ENCODE results near the gene FAM117B. TPM values are rescaled to one million over a fixed set of nuclear protein-coding genes. Genes with fewer than 3 reads are reported as not detected.
A peak's percentile ranks its signal among the peaks of the same experiment; 100 is the strongest.

FAM117B gene
- total RNA-seq, 2 experiments from 2014 or later: 17.2 to 19.4 TPM

- Mint-ChIP-seq H3K4me1 (ENCODE audit: low read depth) (peaks cover 46% of the 10 kb centered on the region), H3K27me3 (no peaks in the 10 kb centered on the region), H3K4me3 (no peak overlapping the region), H3K9me3 (no peaks in the 10 kb centered on the region), H3K36me3 (ENCODE audit: low read depth) (peaks cover 4% of the 10 kb centered on the region), H3K27ac (no peak overlapping the region)
- ATAC-seq (peak; percentile 22), DNase-seq (no peak)
- CTCF ChIA-PET: interaction anchor here (1.0 kb wide), 1 partner anchor 228 kb away, joined by 3 read pairs; no protein-coding TSS in a partner anchor
- intact Hi-C loops (cut with micrococcal nuclease): no loop called here
- no peak for TF ChIP-seq CTCF (IDR thresholded peaks at IDR 0.05)
- POLR2A ChIA-PET: interaction anchor here (1.0 to 1.4 kb wide), 3 partner anchors 14 to 229 kb away, joined by 3 to 4 read pairs (median 3); partner anchors contain the start of gene ICA1L
Observed at GRCh38 chr2:202642567-202642966, 7.8 kb downstream of the FAM117B start.

DNA sequence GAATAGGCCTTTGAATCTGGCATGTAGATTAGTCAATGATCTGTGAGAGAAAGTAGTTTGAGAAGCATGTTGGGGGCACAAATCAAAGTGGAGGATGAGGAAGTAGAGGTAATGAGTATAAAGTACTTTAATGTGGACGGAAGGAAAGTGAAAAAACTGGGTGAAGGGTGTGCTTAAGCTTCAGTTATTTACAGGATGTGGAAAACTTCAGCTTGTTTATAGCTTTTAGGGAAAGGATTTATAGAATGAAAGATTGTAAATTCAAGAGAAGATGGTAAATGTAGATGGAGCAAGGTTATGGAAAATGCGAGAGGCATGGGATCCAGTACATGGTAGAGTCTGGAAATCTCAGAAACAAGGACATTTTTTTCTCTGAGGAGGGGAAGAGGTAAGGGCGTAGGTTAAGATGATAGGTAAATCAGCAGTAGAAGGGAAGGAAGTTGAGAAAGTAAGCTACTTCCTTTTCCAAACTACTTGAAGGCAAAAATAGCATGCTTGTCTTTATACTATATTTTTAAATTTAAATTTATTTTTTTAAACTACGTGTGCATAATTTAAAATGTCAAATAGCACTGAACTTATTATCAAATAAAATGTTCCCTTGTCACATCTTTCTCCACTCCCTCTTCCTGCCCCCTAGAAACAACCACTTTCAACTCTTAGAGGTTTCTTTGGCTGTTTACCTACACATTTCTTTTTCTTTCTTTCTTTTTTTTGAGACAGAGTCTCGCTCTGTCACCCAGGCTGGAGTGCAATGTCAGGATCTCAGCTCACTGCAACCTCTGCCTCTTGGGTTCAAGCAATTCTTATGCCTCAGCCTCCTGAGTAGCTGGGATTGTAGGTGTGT is 8.5 kb downstream of the FAM117B start:
- Mint-ChIP-seq H3K4me1 (ENCODE audit: low read depth) (peaks cover 46% of the 10 kb centered on the region), H3K27ac (no peak overlapping the region), H3K36me3 (ENCODE audit: low read depth) (peaks cover under 1% of the 10 kb centered on the region), H3K27me3 (no peaks in the 10 kb centered on the region), H3K4me3 (peak overlapping the region; percentile 64), H3K9me3 (no peaks in the 10 kb centered on the region)
- no peak for TF ChIP-seq CTCF (IDR thresholded peaks at IDR 0.05)
- DNase-seq (no peak), ATAC-seq (peak; percentile 56)
- intact Hi-C loops (cut with micrococcal nuclease): no loop called here
- ChIA-PET CTCF (interaction anchor here (1.0 to 2.2 kb wide), 4 partner anchors 11 to 227 kb away, joined by 3 to 8 read pairs (median 3); no protein-coding TSS in a partner anchor), POLR2A (interaction anchor here (0.7 to 1.4 kb wide), 6 partner anchors 10 to 519 kb away, joined by 3 to 5 read pairs (median 3); partner anchors contain the start of gene ICA1L)

- H3K36me3 Mint-ChIP-seq (ENCODE audit: low read depth): peaks cover 5% of the 10 kb centered on the region
- ATAC-seq (no peak), DNase-seq (no peak)
- H3K27ac Mint-ChIP-seq: peak overlapping the region; percentile 74
- no peaks in the 10 kb centered on the region for H3K9me3 Mint-ChIP-seq
- intact Hi-C loops (cut with micrococcal nuclease): no loop called here
- POLR2A ChIA-PET: interaction anchor here (1.7 kb wide), 1 partner anchor 9 kb away, joined by 8 read pairs; no protein-coding TSS in a partner anchor
- no peaks in the 10 kb centered on the region for H3K27me3 Mint-ChIP-seq
- CTCF ChIA-PET: no interaction called here
- H3K4me3 Mint-ChIP-seq: no peak overlapping the region
- H3K4me1 Mint-ChIP-seq (ENCODE audit: low read depth): peaks cover 72% of the 10 kb centered on the region
- no peak for TF ChIP-seq CTCF (IDR thresholded peaks at IDR 0.05)
Observed at GRCh38 chr2:202652119-202652518, 17.4 kb downstream of the FAM117B start.

DNA sequence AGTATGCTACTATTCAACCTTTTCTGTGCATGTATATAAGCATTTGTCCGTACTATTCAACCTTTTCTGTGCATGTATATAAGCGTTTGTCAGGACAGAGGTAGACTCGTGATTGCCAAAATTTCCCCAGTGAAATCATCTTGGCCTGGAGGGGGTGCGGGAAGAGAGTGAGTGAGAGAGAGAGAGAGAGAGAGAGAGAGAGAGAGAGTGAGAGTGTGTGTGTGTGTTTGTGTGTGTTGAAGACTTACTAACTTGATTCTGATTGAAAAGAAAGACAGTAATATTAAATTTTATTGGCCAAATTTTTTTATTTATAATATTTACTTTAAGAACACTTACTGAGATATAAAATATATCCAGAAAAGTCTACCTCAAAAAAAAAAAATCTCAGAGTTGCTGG is 19.1 kb downstream of the FAM117B start:
- H3K36me3 Mint-ChIP-seq (ENCODE audit: low read depth): peaks cover 5% of the 10 kb centered on the region
- no peak for DNase-seq
- H3K9me3 Mint-ChIP-seq: no peaks in the 10 kb centered on the region
- peak overlapping the region; percentile 74 for H3K27ac Mint-ChIP-seq
- TF ChIP-seq CTCF (IDR thresholded peaks at IDR 0.05): no peak
- no peak overlapping the region for H3K4me3 Mint-ChIP-seq
- no peaks in the 10 kb centered on the region for H3K27me3 Mint-ChIP-seq
- ChIA-PET CTCF (no interaction called here), POLR2A (interaction anchor here (1.4 kb wide), 1 partner anchor 10 kb away, joined by 5 read pairs; no protein-coding TSS in a partner anchor)
- ATAC-seq: no peak
- intact Hi-C loops (cut with micrococcal nuclease): no loop called here
- H3K4me1 Mint-ChIP-seq (ENCODE audit: low read depth): peaks cover 79% of the 10 kb centered on the region

GRCh38 chr2:202657876-202658275 is 23.1 kb downstream of the FAM117B start:
- ChIA-PET CTCF (interaction anchor here (2.2 kb wide), 1 partner anchor 10 kb away, joined by 11 read pairs; no protein-coding TSS in a partner anchor), POLR2A (no interaction called here)
- intact Hi-C loops (cut with micrococcal nuclease): no loop called here
- H3K4me3 Mint-ChIP-seq: no peak overlapping the region
- TF ChIP-seq CTCF (IDR thresholded peaks at IDR 0.05): no peak
- no peak for ATAC-seq
- H3K4me1 Mint-ChIP-seq (ENCODE audit: low read depth): peaks cover 81% of the 10 kb centered on the region
- peaks cover 6% of the 10 kb centered on the region for H3K36me3 Mint-ChIP-seq (ENCODE audit: low read depth)
- H3K27ac Mint-ChIP-seq: peak overlapping the region; percentile 77
- no peak for DNase-seq
- no peaks in the 10 kb centered on the region for H3K9me3 Mint-ChIP-seq
- no peaks in the 10 kb centered on the region for H3K27me3 Mint-ChIP-seq

Measured in activated CD8-positive, alpha-beta T cell treated with anti-CD3 and anti-CD28 coated beads for 36 hours (primary cell).